ENCODE measurements around the gene HSPA4.

GRCh38 chr5:133141746-133142145 is 89.9 kb downstream of the HSPA4 start:
- TF ChIP-seq CTCF (IDR thresholded peaks at IDR 0.05) (no peak), ZFX (IDR thresholded peaks at IDR 0.05; ENCODE audit: borderline replicate concordance) (no peak)
